HG03565 (cell line): ENCODE data around the gene NEFH.

Experiments
- ATAC-seq: cut with Tn5 transposase; IDR thresholded peaks from one replicate; pipeline ENCODE4 v1.9.1; 2021; ENCODE audit warnings: mild to moderate bottlenecking, moderate library complexity; ENCODE audit not compliant: unreplicated experiment

Gene NEFH

DNA sequence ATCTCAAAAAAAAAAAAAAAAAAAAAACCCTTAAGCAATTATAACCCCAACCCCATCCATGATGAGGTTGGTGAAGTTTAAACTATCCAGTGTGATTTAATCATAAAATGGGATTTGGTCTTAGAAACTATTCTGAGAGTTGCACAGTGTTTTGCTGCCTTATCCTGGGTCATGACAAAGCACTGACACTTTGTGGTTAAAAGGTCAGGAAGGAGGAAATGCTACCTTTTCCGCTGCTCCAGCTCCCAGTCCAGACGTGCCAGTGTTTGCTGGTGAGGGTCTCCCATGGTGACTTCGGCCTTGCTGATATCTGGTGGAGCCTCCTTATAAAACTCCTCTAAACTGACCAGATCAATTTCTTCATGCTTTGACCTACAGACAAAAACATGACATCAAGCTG, 59.1 kb downstream of the NEFH start:
- no peak for ATAC-seq
